Measurements from ENCODE around the gene KCNJ12. TPM values are rescaled to one million over a fixed set of nuclear protein-coding genes. Genes with fewer than 3 reads are reported as not detected.

Gene KCNJ12
- total RNA-seq, 1 donor from 2014 or later: not detected

Other genes starting within 250 kb of the KCNJ12 start
- gene DHRS7B, start 249.4 kb upstream of the KCNJ12 start, total RNA-seq: 10.2 and 14.9 TPM in 2 replicates
- gene TMEM11, start 162.2 kb upstream of the KCNJ12 start, total RNA-seq: 15.0 and 18.1 TPM in 2 replicates
- 2.6 and 3.6 TPM in 2 replicates for gene NATD1, start 122.9 kb upstream of the KCNJ12 start, total RNA-seq
- 10.7 and 11.3 TPM in 2 replicates for gene MAP2K3, start 91.6 kb upstream of the KCNJ12 start, total RNA-seq

All from lung microvascular endothelial cell (primary cell).